T-helper 2 cell treated with Interferon-gamma antibody and Interleukin-4, amounts not matched to agents 100 ng/mL and 5 ng/mL, for 36 hours (primary cell): Measurements from ENCODE around the gene FKBP6. TPM values are rescaled to one million over a fixed set of nuclear protein-coding genes. Genes with fewer than 3 reads are reported as not detected.
"Not testable (repeated sequence)": the region's sequence is repeated elsewhere in the genome, so short reads cannot be mapped to it uniquely, and the experiment has no call there.

Experiments
- intact Hi-C: fragments of 100-400 bp; cut with micrococcal nuclease; formaldehyde crosslinking; loops from one replicate; pipeline ENCODE4 v1.15.1; 2023
- total RNA-seq: library from RNA; stranded (reverse); gene quantifications from 2 replicates; pipeline ENCODE4 v1.2.3, GENCODE V29; 2022

Gene FKBP6, protein sequence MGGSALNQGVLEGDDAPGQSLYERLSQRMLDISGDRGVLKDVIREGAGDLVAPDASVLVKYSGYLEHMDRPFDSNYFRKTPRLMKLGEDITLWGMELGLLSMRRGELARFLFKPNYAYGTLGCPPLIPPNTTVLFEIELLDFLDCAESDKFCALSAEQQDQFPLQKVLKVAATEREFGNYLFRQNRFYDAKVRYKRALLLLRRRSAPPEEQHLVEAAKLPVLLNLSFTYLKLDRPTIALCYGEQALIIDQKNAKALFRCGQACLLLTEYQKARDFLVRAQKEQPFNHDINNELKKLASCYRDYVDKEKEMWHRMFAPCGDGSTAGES
- total RNA-seq: not detected in 2 replicates

DNA sequence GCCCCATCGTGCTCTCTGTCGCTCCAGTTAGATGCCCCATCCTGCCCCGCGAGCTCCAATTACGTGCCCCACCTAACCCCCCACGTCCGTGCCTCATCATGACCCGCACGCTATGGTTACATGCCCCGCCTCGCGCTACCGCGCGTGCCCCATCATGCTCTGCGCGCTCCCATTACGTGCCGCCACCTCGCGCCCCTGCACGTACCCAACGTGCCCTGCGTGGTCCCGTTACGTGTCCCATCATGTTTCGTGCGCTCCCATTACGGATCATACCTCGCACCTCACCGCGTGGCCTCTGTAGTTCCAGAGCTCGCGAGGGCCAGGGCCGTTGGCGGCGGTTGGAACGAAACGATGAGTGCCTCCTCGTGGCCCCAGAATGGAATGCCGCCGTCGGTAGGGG is at the start of gene FKBP6, which contains the start of gene TRIM50:
Gene FKBP6 (plus strand): TSS at position 240 of the 400 bp plus-strand sequence. CDS start 268 bp downstream, outside the sequence.
Gene TRIM50 (minus strand): TSS at position 161 of the 400 bp plus-strand sequence. CDS start 3,295 bp downstream, outside the sequence.
- intact Hi-C loops: loop anchor here (5.0 kb wide), 1 partner anchor 259 kb away; no protein-coding TSS in a partner anchor

DNA sequence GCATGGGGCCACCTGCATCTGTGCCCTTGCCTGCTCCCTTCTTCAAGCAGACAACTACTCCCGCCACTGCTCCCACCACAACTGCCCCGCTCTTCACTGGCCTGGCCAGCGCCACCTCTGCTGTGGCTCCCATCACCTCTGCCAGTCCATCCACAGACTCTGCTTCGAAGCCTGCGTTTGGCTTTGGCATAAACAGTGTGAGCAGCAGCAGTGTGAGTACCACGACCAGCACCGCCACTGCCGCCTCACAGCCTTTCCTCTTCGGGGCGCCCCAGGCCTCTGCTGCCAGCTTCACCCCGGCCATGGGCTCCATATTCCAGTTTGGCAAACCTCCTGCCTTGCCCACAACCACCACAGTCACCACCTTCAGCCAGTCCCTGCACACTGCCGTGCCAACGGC is 30.7 kb upstream of the FKBP6 start:
- intact Hi-C loops: not testable (repeated sequence)

DNA sequence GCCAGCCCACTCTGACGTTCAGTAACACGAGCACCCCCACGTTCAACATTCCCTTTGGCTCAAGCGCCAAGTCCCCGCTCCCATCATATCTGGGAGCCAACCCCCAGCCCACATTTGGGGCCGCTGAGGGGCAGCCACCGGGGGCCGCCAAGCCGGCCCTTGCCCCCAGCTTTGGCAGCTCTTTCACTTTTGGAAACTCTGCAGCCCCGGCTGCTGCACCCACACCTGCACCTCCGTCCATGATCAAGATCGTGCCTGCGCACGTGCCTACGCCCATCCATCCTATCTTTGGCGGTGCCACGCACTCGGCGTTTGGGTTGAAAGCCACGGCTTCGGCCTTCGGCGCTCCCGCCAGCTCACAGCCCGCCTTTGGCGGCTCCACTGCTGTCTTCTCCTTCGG is 30.3 kb upstream of the FKBP6 start:
- intact Hi-C loops: not testable (repeated sequence)

DNA sequence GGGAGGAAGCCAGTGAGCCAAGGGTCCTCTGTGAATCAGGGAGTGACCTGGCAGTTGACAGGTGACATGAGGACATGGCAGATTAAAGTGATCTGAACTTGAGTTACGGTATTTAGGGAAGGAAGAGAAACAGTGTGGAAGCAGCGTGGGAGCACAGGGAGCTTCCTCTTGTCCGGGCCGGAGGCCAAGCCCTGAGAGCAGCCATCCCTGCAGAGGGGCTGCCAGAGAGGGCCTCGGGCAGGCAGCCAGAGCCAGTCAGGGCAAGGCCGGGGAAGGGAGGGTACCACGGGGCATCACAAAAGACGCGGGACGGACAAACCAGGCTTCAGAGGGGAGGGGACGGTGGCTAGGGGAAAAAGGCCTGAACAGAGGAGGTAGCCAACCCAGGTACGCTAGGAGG is 28.1 kb upstream of the FKBP6 start:
- intact Hi-C loops: not testable (repeated sequence)

DNA sequence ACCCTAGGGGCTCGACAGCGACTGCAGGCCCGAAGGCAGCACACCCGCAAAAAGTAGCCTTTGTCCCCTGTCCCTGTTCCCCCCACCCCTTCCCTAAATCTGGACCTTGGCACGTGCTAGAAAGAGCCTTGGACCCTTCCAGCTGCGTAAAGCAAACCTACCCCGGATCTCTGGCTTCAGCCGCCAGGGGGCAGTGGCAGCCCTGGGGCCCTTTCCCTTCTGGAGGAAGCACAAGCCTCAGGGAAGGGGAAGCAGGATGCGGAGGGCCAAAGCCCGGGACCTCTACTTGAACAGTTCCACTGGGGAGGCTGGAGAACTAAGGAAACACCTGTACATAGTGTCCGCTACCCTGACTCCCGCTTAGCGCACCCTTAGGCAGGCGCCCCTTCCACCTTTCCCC is 26.9 kb upstream of the FKBP6 start:
- intact Hi-C loops: not testable (repeated sequence)

DNA sequence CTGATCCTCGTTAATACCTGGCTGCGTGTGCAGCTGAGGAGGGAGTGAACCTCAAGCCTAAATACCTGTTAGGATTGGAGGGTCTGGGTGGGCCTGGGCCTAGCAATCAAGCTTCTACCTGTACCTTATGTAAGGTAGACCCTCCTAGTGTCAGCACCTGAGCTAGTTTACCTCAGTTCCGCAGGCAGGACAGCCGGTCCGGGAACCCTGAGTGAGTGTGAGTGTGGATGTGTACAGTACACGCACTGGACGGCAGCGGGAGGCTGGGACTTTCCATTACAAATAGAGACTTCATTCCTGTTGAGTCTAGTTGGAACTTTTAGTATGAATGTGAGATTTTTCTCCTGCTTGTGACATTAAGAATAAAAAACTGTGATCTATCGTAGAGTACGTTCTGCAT is 25.1 kb upstream of the FKBP6 start:
- intact Hi-C loops: not testable (repeated sequence)

DNA sequence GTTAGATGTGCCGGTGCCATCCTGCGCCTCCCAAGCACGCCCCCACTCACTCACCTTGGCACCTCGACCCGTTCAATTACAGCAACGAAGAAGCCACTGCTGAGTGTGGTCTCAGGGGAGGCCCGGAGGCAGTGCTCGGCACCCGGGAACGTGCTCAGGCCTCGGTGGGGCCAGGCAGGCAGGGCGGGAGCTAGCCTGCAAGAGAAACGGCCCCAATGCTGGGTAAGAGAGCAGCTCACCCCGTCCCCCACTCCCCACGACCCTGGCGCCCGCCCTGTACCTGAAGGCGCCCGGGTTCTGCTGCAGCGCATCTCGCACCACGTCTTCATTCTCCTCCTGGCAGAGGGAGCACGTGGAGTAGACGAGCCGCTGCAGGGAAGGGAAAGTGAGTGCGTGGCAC is 24.4 kb upstream of the FKBP6 start:
- intact Hi-C loops: no loop called here

DNA sequence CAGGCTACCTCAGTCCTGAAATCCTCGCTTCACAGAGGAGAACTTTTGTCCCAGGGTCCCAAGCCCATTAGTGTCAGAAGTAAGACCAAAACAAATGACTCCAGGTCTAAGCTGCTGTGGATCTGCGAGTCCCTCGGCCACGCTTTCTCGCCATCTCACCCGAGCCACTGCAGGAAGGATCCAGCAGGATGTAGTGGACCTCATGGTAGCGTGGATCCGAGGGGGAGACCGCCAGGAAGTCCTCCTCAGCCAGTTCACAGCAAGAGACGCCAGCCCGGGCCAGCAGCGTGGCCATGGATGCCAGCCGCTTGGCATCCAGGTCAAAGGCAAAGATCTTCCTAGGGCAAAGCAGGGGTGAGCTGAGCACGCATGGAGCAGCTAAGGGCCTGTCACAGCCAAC is 23.9 kb upstream of the FKBP6 start:
- intact Hi-C loops: no loop called here

DNA sequence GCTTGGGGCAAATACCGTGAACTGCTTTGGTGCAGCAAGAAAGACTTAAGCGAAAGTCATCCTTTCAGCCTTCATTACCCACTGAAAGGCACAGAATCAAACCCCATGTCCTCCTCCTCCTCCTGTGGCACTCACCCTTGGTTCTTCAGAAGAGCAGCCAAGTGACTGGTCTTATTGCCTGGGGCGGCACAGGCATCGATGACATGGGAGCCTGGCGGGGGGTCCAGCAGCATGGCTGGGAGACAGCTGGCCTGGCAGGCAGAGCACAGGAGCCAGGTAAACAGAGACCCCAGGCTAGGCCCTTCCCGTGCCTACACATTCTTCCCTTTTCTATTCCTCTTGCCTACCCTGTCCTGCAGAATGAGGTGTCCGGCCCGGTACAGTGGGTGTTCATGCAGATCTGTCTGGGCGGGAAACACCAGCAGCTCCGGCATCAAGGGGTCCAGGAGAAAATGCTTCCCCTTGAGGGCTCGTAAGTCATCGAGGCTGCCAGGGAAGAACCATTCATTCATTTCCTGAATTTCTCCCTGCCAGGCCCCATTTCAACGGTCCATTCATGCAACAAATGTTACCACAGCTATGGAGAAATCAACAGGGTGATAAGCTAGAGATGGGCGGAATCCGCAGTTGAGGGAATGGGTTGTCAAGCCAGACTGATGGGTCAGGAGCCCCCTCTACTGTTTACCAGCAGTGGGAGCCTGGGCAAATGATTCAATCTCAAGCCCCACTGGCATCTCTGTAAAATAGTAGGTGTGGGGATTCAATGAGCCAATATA is 23.2 kb upstream of the FKBP6 start:
- intact Hi-C loops: not testable (repeated sequence)

DNA sequence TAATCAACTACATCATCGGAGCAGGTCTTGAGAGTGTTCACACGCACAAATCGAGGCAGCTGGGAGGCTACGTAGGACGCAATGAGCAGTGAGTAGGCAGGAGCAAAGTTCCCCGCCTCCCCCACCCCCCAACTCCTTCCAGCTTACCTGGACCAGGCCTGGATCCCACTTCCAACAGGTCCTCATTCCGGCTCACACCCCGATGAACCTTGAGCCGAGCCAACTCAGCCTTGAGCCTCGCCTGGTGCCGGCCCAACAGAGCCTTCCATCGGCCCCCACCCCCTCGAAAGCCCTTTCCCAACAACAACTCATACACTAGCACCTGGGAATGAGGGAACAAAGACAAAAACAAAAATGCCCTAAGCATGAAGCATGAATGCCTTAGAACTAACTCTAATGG is 20.5 kb upstream of the FKBP6 start:
- intact Hi-C loops: no loop called here

DNA sequence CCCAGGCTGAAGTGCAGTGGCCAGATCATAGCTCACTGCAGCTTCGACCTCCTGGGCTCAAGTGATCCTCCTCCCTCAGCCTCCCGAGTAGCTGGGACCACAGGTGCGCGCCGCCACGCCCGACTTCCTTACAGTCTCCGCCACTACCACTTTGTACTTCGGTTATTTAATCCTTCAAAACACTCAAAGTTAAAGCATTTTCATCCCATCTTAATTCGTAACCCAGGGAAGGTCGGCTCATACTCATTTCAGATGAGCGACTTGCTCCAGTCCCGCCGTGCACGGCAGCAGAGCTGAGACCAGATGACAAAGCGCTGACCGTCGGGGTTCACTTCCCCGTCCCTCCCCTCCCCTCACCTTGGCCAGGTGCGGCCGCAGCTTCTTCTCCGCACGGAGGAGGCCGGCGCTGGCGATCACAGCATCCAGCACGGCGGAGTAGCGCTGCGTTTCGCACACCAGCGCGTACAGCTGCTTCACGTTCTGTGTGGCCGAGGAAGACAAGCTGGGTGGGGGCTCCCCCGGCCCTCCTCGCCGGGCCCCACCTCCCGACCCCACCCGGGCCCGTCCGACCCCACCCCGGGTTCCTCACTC is 19.8 kb upstream of the FKBP6 start:
- intact Hi-C loops: no loop called here

DNA sequence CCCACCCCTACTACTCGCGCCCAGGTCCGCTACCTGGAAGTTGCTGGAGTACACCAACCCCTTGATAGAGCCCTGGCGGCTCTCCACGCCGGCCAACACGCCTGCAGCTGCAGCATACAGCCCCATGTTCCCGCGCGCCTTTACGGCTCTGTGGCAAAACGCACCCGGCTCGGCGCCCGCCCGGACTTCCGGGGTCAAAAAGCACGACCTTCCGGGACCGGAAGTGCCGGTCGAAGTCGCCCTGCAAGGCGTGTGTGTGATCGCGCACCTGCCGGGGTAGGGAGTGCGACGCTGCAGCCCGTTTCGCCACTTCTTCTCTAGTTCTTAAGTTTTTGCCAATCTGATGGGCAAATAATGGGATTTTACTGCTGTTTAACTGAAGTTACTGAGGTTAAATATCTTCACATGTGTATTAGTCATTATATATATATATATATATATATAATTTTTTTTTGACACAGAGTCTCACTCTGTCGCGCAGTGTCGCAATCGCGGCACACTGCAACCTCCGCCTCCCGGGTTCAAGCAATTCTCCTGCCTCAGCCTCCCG is 19.2 kb upstream of the FKBP6 start, which contains the start of gene NSUN5:
Gene NSUN5 (minus strand): TSS at position 162 of the 550 bp plus-strand sequence. CDS start 36 bp downstream, at position 126.
- intact Hi-C loops: no loop called here

DNA sequence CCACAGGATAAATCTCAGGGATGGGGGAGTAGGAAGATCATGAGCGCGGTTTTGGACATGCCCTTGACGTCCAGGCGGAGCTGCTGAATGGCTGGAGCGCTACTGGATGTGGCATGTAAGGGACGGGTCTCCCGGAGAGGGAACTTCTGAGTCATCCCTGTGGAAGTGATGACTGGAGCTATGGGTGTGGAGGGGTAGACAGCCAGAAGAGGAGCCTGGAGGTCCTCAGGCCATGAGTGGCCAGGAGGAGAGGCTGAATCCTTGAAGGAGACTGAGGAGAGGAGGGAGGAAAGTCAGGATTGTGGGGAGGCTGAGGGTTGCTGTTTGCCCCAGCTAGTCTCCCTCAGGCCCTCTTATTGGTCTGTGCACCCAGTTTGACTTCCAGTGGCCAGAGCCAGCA is 16.5 kb upstream of the FKBP6 start:
- intact Hi-C loops: not testable (repeated sequence)

DNA sequence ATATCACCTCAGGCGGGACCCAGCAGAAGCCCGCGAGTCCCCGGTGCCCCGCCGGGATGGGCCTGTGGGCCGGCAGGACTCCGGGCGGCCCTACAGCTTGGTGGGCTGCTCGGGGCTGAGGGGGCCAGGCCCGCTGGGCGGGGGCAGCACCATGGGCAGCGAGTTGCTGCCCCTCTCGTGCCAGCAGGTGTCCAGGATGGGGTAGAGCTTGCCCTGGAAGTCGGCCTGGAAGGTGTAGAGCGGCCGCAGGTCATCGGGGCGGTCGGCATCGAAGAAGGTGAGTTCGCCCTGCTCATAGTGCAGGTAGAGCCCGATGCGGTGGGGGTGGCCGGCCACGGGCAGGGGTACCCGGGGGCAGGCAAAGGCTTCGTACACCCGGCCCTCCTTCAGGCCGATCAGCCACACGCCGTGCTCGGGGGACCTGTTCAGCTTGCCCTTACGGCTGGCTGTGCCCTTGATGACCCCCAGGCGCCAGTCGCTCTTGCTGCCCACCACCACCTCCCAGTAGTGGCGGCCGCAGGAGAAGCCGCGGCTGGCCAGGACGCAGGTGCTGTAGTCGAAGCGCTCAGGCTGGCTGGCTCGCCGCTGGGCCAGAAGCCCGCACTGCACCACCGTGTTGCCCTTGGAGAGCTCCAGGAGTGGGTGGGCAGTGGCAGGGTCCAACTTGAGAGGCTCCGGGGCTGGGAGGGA is 15.0 kb upstream of the FKBP6 start:
- intact Hi-C loops: no loop called here

DNA sequence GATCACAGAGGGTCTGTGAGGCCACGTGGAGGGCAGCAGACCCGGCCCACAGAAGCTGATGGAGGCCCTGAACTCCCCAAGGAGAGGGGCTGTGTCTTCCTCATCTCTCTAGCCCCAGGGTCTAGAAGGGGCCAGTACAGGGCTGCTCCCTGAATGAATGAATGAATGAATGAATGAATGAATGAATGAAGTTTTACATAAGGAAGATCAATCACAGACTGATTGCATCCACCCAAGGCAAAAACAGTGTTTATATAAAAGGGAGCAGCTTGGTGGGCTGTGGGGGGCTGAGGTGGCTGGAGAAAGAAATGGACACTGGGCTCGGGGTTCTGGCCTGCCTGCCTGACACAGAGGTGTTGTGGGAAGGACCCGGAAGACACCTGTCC is 14.4 kb upstream of the FKBP6 start:
- intact Hi-C loops: no loop called here

DNA sequence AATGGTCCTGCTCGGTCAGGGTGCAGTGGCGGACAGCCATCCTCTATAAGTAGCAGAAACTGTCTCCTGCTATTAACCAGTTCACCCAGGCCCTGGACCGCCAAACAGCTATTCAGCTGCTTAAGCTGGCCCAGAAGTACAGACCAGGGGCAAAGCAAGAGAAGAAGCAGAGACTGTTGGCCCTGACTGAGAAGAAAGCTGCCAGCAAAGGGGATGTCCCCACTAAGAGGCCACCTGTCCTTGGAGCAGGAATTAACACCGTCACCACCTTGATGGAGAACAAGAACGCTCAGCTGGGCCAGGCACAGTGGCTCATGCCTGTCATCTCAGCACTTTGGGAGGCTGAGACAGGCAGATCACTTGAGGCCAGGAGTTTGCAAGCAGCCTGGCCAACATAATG is 13.7 kb upstream of the FKBP6 start:
- intact Hi-C loops: no loop called here

DNA sequence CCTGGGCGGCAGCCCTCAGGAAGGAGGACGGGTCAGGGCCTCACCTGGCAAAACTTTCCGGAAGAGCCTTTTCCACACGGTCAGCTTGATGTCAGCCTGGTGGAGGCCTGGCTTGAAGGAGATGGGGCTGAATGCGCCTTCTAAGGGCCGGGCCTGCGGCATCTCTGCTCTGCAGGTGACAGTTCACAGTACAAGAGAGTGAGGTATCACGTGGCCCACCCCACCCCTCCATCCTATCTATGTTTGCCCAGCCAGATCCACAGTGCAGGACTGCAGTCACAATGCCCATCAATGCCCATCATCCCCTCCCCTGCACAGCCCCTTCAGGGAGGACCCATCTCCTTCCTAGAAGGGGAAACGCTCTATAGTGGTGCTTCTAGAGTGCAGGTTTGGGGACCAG is 11.4 kb upstream of the FKBP6 start:
- intact Hi-C loops: no loop called here

DNA sequence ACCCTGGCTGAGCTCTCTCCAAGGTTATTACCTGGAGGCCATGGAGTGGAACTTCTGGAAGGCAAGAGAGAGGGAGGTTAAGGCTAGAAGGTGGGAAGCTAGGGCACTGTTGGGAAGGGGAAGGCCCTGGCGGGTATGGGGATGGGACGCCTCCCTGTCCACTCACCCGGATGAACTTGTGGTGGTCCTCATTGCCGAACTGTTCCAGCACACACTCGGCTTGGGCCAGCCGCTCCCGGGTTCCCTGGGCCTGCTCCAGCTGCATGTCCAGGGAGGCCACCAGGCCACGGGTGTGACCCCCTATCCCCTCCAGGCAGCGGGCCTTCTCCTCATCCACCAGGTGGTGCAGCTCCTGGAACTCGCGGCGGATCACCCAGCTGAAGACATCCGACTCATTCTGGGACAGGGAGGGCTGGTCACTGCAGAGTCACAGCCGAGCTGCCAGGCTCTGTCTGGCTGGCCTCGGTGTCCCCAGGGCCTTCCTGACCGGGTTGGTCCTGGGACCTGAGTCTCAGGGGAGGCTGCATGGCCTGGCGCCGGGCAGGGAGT is 9.2 kb upstream of the FKBP6 start:
- intact Hi-C loops: not testable (repeated sequence)

DNA sequence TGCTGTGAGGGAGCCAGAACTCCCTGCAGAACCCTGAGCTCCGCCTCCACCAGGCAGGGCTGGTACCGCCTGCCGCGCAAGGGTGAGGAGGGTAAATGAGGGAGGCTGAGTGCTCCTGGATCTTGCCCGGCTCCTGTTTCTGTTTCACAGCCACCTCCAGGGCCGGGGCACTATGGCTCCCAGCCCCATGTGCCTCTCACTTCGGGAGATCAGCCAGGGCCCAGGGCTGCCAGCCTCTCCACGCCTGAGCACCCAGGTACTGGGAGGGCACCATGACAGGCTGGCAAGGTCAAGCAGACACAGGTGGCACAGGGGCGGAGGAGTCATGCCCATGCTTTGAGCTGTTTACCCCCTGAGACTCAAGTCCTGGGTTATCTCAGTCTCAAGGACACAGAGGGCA is 8.4 kb upstream of the FKBP6 start:
- intact Hi-C loops: not testable (repeated sequence)

DNA sequence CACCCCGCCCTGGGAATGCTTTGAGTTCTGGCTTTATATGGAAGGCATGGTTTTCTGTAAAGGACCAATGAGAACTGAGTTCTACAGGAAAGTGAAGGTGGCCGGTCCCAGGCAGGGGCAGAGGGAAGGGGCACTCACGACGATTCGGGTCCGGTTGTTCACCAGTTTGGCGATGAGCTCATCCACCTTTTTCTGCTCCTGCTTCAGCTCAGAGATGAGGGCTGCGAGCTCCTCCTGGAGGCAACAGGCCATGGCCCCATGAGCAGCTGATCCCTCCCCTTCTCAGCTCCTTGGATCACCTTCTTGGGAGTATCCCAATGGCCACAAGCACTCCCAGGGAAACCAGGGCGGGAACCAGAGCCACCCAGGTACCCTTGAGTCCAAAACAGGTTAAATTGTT is 8.0 kb upstream of the FKBP6 start:
- intact Hi-C loops: not testable (repeated sequence)
